GM18867 (cell line): ENCODE data around the gene C2orf49.
A peak's percentile ranks its signal among the peaks of the same experiment; 100 is the strongest.
"Not testable (repeated sequence)": the region's sequence is repeated elsewhere in the genome, so short reads cannot be mapped to it uniquely, and the experiment has no call there.

ENCODE experiments used
- ATAC-seq: cut with Tn5 transposase; IDR thresholded peaks from one replicate; pipeline ENCODE4 v1.9.1; 2021; ENCODE audit warnings: mild to moderate bottlenecking, moderate library complexity; ENCODE audit not compliant: unreplicated experiment

The C2orf49 gene

GRCh38 chr2:105320651-105321215, 16.6 kb upstream of the C2orf49 start:
- ATAC-seq, result no peak

DNA sequence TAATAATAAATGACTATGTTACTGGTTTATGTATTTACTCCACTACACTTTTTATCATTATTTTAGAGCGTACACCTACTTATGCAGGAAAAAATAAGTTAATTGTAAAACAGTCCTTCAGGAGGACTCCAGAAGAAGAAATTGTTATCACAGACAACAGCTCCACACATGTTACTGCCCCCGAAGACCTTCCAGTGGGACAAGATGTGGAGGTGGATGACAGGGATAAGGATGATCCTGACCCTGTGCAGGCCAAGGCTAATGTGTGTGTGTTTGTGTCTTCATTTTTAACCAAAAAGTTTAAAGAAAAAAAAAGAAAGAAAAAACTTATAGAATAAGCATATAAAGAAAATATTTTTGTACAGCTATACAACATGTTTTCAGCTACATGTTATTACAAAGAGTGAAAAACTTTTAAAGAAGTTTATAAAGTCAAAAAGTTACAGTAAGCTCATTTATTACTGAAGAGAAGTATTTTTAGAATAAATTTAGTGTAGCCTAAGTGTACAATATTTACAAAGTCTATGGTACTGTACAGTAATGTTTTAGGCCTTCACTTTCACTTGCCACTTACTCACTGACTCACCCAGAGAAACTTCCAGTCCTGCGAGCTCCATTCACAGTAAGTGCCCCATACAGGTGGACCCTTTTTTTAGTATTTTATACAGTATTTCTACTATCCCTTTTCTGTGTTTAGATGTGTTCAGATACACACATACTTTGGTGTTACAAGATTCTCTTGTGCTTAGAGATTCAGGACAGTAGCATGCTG, 15.3 kb upstream of the C2orf49 start:
- ATAC-seq, result peak; percentile 48

GRCh38 chr2:105323111-105323510, 14.2 kb upstream of the C2orf49 start:
- no peak for ATAC-seq

- no peak for ATAC-seq
Observed at GRCh38 chr2:105324101-105324500, 13.2 kb upstream of the C2orf49 start.

GRCh38 chr2:105324732-105325131, 12.6 kb upstream of the C2orf49 start:
- no peak for ATAC-seq

DNA sequence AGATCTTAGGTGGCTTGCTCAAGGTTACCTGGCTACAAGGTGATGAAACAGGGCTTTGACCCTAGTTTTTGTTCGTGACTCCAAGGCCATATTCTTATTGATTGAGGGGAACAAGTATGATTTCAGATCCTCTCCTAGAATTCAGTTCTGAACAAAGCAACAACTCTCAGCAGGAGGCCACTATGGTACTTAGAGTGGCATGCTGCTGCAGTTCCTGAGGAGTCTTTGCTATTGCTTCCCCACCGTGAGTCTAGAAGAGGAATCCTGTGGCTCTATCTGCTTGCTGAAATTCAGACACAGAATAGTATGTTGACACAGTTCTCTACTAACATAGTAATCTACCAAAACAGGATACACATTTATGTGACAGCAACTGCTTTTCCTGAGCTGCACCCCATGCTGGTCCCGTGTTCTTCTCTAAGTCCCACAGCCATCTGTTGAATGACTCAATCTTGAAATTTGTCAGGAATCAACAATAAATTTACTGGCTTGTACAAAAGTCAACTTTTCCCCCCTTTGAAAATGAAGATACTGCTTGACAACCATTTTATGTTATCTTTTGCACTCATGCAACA, 11.9 kb upstream of the C2orf49 start:
- ATAC-seq, result no peak

- ATAC-seq, result not testable (repeated sequence)
Observed at GRCh38 chr2:105327271-105327670, 10.1 kb upstream of the C2orf49 start.

- no peak for ATAC-seq
Observed at GRCh38 chr2:105327690-105328089, 9.7 kb upstream of the C2orf49 start.

- peak; percentile 32 for ATAC-seq
Observed at GRCh38 chr2:105328281-105329196, 8.8 kb upstream of the C2orf49 start.

GRCh38 chr2:105329197-105329554, 8.2 kb upstream of the C2orf49 start:
- peak; percentile 12 for ATAC-seq

- peak; percentile 87 for ATAC-seq
Observed at GRCh38 chr2:105329561-105330495, 7.5 kb upstream of the C2orf49 start, which contains the start of gene TGFBRAP1. TGFBRAP1 (minus strand) TSS chr2:105329735; CDS start chr2:105308301, 21,434 bp downstream.

DNA sequence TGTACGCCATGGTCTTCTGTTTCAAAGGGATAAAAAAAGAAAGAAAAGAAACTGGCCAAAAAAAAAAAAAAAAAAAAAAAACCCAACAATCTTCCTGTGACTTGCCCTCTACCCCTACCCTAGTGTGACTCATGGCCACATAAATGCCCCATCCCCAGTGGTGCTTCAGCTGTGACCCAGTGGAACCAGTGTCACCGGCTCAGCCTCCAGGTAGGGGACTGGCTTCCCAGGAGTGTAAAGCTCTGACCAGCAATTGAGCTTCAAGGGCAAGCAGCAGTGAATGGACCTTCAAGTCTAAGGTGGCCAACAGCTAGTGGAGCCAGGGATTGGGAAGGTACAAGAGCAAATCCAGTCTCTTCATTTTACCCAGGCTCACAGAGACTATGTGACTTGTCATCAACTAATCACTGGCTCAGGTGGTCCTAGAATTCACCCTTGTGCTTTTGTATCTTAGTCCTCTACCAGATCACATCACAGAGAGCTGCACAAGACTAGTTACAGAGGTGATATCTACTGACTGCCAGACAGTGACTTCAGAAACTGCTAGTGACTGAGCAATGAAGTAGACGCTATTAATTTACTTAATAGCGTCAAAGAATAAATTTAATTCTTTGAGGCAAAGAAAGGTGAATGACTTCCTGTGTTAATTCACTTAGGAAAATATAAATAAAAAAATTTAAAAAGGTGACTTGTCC, 6.5 kb upstream of the C2orf49 start:
- ATAC-seq, result no peak

- no peak for ATAC-seq
Observed at GRCh38 chr2:105334211-105334610, 3.1 kb upstream of the C2orf49 start.

DNA sequence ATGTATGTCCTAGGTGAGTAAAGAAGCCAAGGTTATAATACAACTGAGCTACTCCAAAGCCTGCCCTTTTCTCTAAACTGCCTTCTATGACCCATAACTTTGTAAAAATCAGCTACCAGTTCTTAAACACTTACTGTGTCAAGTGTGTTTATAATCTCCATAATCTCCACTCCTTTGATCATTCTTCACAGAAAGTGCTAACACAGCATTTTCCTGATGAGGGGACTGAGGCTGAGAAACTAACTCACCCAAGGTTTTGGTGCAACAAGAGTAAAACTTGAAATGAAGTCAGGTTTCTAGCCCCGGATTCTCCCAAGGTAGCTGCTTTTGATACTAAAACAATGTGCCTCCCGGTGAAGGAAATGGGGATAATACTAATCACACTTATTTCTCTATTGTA, 1.9 kb upstream of the C2orf49 start:
- no peak for ATAC-seq

DNA sequence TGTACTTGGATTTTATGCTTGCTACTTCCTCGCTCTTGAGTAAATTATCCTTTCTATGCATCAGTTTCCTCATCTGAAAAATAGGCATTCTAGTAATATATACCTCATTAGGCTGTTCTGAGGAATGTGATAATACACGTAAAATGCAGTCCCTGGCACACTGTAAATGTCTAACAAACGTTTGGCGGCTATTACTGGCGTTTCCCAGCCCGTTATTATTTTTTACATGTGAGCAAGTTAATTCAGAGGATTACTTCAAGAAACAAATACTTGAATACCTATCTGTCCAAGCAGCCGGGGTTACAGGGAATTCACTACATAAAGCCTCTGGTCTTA, 586 bp upstream of the C2orf49 start:
- ATAC-seq, result no peak

DNA sequence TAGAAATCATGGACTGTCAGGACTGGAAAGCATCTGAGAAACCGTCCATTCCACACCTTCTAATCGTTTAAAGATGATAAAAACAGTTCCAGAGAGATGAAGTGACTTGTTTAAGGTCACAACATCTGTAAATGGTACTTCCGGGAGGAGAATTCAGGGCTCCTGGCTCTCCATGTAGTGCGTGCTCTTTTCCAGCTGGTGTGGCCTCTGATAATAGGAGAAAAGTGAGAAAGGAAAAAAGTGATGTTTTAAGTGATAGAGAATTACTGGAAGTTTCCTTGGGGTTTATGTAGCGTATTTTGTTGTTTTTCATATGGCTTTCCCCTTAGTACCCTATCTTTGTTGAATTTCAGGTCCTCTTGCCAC, 663 bp downstream of the C2orf49 start:
- ATAC-seq, result peak; percentile 21

DNA sequence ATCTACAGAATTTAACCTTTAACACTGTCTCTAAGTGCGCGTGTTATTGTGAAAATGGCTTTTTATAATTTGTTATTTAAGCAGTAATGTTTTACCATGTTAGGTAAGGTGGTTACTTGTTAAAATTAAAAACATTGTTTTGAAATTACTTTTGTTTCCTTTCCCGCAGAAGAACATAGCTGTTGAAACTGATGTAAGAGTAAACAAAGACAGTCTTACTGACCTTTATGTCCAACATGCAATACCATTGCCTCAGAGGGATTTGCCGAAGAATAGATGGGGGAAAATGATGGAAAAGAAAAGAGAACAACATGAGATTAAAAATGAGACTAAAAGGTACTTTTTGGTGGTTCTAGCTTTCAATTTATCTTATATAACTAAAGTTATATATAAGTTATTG, 2.1 kb downstream of the C2orf49 start:
- ATAC-seq, result no peak

DNA sequence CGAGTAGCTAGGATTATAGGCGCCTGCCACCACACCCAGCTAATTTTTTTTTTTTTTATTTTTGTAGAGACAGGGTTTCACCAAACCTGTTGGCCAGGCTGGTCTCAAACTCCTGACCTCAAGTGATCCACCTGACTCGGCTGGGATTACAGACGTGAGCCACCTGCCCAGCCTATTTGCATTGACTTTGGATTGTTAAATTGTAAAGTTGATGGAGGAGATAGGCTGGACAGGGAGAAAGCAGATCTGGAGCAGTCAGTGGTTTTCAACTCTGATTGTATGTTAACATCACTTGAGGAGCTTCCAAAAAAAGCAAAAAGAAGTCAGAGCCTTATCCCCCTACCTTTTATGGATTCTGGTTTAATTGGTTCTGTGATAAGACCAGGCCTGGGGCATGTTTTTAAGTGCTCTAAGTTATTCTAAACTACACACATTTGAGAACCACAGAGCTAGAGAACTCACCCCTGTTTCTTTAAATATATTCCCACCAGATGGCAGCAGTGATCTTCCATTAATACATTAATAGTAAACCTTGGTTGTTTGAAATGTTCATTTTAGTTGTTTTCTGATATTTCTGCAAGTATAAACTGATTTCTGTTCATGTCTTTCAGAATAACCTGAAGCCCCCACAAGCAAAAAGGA, 7.5 kb downstream of the C2orf49 start:
- no peak for ATAC-seq

DNA sequence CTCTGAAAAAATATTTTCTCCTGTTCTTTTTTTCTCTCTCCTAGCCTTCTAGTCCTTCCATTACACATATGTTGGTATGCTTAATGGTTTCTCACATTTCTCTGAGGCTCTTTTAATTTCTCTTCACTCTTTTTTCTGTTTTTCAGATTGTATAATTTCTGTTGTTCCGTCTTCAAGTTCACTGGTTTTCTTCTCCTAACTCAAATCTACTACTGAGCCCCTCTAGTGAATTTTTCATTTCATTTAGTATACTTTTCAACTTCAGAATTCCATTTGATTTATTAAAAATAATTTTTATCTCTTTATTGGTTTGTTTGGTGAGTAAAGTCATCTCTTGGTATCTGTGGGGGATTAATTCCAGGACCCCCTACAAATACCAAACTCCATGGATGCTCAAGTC, 19.8 kb downstream of the C2orf49 start:
- no peak for ATAC-seq
